Pericardium fibroblast (primary cell): Measurements from ENCODE around the gene TMPRSS4. TPM values are rescaled to one million over a fixed set of nuclear protein-coding genes. Genes with fewer than 3 reads are reported as not detected.

ENCODE experiments used
- total RNA-seq: library from RNA; depleted of rRNA; stranded (reverse); fragments of >200 nt; gene quantifications from 2 replicates; pipeline ENCODE4 v1.2.3, GENCODE V29; 2015

TMPRSS4 gene, protein sequence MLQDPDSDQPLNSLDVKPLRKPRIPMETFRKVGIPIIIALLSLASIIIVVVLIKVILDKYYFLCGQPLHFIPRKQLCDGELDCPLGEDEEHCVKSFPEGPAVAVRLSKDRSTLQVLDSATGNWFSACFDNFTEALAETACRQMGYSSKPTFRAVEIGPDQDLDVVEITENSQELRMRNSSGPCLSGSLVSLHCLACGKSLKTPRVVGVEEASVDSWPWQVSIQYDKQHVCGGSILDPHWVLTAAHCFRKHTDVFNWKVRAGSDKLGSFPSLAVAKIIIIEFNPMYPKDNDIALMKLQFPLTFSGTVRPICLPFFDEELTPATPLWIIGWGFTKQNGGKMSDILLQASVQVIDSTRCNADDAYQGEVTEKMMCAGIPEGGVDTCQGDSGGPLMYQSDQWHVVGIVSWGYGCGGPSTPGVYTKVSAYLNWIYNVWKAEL
- total RNA-seq = not detected in 2 replicates

DNA sequence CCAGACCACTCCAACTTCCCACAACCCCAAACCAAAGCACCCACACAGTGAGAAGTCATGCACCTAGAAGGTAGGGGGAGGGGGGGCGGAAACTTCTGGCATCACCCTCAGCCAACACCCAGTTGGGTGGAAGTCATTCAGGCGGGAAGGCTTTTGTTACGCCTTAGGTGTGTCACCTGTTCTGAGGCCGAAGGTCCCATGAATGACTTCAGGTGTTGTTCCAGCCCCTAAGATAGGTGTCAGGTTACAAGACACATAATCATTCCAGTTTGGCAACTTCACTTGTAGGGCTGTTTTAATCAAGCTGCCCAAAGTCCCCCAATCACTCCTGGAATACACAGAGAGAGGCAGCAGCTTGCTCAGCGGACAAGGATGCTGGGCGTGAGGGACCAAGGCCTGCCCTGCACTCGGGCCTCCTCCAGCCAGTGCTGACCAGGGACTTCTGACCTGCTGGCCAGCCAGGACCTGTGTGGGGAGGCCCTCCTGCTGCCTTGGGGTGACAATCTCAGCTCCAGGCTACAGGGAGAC, at the start of gene TMPRSS4:
Gene TMPRSS4, plus strand, starts transcription at position 325 of the 528 bp plus-strand sequence. CDS start 225 bp downstream, outside the sequence.

DNA sequence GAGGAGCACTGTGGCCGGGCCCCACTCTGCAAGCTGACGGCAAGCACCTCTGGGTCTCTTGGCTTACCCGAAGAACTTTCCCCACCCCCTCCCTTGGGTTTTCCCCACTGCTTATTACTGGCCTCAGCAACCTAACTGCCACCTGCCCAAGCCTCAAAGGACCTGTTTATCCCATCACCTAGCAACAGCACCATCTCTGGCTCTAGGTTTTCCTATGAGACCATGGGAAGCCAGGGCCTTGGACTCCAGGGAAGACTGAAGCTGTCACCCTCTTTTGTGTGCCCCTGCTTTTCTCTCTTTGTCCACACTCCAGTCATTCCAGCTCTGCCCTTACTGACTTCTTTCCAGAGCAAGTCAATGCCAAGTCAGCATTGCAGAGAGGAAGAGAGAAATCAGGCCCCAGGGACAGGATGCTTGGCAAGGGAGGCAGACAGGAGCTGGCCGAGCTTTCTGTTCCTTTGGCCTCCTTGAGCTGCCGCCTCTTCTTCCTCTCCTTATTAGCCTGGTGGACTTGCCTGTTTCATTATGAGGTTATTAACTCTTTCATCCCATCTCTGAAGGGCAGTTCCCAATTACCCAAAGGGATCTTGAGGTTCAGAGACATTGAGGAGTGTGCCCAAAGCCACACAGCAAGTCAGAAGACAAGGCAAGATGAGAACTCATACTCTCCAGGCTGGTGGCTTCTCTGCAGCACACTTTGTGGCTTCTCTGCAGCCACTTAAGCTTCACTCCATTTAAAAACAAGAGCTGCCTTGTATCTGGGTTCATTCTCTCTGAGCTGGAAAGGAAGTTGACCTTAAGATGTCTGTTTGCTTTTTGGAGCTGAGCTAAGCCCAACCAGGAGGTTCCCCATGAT, 10.3 kb downstream of the TMPRSS4 start, which contains the start of gene SMIM35:
Gene SMIM35, minus strand, starts transcription at position 51 of the 856 bp plus-strand sequence. CDS start 206 bp downstream, outside the sequence.

DNA sequence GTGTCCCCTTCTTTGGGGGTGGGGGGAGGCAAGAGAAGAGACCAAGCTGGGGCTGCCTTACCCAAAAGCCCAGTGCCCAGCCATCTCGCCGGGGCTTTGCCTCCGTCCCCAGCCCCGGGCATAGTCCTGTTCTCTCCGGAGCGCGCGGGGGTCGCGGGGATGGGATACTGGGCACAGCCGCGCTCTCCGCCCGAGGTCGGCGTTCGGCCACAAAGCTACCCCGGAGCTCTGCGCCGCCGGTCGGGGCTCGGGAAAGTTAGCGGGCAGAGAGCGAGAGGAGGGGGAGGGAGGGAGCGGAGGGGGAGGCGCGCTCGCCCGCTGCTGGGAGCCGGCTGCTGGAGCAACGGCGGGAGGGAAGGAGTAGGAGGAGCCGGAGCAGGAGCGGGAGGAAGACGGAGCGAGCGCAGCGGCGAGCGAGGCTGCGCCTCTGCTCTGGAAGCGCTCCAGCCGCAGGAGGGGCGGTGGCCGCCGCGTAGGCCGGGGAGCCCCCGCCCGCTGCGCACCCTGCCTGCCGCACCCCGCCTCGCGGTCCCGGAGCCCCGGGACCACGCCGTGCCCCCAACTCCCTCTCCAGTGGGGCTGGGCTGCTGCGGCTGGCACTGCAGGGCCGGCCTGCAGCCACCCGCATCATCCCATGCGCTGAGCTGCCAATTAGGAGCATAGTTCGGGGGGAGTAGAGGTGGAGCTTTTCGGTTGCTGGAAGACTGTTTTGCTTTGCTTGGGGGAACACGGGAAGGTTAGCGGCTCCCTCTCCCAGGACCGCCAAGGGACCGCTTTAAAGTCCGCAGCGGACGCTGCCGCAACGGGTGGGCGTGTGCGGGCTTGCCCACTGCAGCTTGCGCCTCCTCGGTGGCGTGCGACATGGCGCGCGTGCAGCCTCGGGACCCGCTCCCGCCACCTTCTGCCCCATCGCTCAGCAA, 75.9 kb downstream of the TMPRSS4 start, which contains the start of gene SCN4B:
Gene SCN4B, minus strand, starts transcription at position 272 of the 920 bp plus-strand sequence. Its CDS starts 150 bp downstream, at position 122.

Other genes with a start within 250 kb of the TMPRSS4 start
- gene FXYD6, start 200.4 kb upstream of the TMPRSS4 start, total RNA-seq = 0.68 and 1.3 TPM in 2 replicates
- gene TMPRSS13, start 147.7 kb upstream of the TMPRSS4 start, total RNA-seq = not detected in 2 replicates
- not detected in 2 replicates for gene IL10RA, start 90.7 kb upstream of the TMPRSS4 start, total RNA-seq
- not detected in 2 replicates for gene SMIM35, start 9.9 kb downstream of the TMPRSS4 start, total RNA-seq
- not detected in 2 replicates for gene SCN4B, start 75.7 kb downstream of the TMPRSS4 start, total RNA-seq
- gene SCN2B, start 99.6 kb downstream of the TMPRSS4 start, total RNA-seq = 0.09 TPM in 1 of 2 replicates, not detected in the other
- gene JAML, start 147.9 kb downstream of the TMPRSS4 start, total RNA-seq = not detected in 2 replicates
- gene MPZL3, start 175.3 kb downstream of the TMPRSS4 start, total RNA-seq = 0.17 and 0.82 TPM in 2 replicates
- gene MPZL2, start 187.2 kb downstream of the TMPRSS4 start, total RNA-seq = not detected in 2 replicates
- not detected in 2 replicates for gene CD3E, start 227.7 kb downstream of the TMPRSS4 start, total RNA-seq